Activated T-cell treated with anti-CD3 and anti-CD28 coated beads, Interleukin-2, amount 50 U/mL, for 48 hours (primary cell): ENCODE measurements around the gene CEP41.
"Not testable (repeated sequence)": the region's sequence is repeated elsewhere in the genome, so short reads cannot be mapped to it uniquely, and the experiment has no call there.

Experiments
- DNase-seq, 2 experiments: peaks; one replicate each; pipeline ENCODE4 v3.0.0-alpha.2; 2020

CEP41 gene

GRCh38 chr7:130385600-130386066, 55.2 kb downstream of the CEP41 start:
- no peak for DNase-seq

GRCh38 chr7:130384841-130385599, 55.8 kb downstream of the CEP41 start:
- no peak for DNase-seq

- DNase-seq = peak in 1 of 2 experiments; percentile 4
These were observed 56.4 kb downstream of the CEP41 start for GRCh38 chr7:130384371-130384801.

- no peak for DNase-seq
These were observed 57.4 kb downstream of the CEP41 start for GRCh38 chr7:130383187-130383980.

GRCh38 chr7:130381468-130382312, 59.1 kb downstream of the CEP41 start:
- no peak for DNase-seq

GRCh38 chr7:130380861-130381455, 59.9 kb downstream of the CEP41 start:
- no peak for DNase-seq

- DNase-seq = no peak
These were observed 60.6 kb downstream of the CEP41 start, which contains the start of gene CPA1 for GRCh38 chr7:130379921-130380860. Gene CPA1, plus strand, starts transcription at chr7:130380494. Its CDS starts 27 bp downstream, at chr7:130380521.

- DNase-seq = no peak
These were observed 61.3 kb downstream of the CEP41 start for GRCh38 chr7:130379532-130379920.

GRCh38 chr7:130379019-130379418, 61.8 kb downstream of the CEP41 start:
- DNase-seq = no peak

GRCh38 chr7:130377178-130377577, 63.6 kb downstream of the CEP41 start:
- no peak for DNase-seq

- DNase-seq = not testable (repeated sequence)
These were observed 64.4 kb downstream of the CEP41 start for GRCh38 chr7:130376461-130376860.

GRCh38 chr7:130374507-130374906, 66.3 kb downstream of the CEP41 start:
- DNase-seq = no peak

- no peak for DNase-seq
These were observed 68.2 kb downstream of the CEP41 start for GRCh38 chr7:130372402-130373165.

GRCh38 chr7:130371046-130371445, 69.8 kb downstream of the CEP41 start:
- no peak for DNase-seq

GRCh38 chr7:130369831-130370550, 70.8 kb downstream of the CEP41 start:
- DNase-seq = no peak

GRCh38 chr7:130369110-130369711, 71.6 kb downstream of the CEP41 start:
- no peak for DNase-seq

GRCh38 chr7:130367836-130368746, 72.7 kb downstream of the CEP41 start:
- no peak for DNase-seq

- no peak for DNase-seq
These were observed 73.6 kb downstream of the CEP41 start for GRCh38 chr7:130367088-130367755.
